ENCODE data around the gene CTBP1.
"Not testable (repeated sequence)": the region's sequence is repeated elsewhere in the genome, so short reads cannot be mapped to it uniquely, and the experiment has no call there.

Gene CTBP1

GRCh38 chr4:1248245-1249147 is at the start of gene CTBP1:
TSS of gene CTBP1 (minus strand) at chr4:1249130. CDS start at chr4:1241331, 7,799 bp downstream.
- DNase-seq = peak; percentile 98

GRCh38 chr4:1298461-1298860 is 49.5 kb upstream of the CTBP1 start:
- no peak for DNase-seq

- DNase-seq = no peak
These were observed 48.8 kb upstream of the CTBP1 start for GRCh38 chr4:1297456-1298325.

GRCh38 chr4:1297023-1297395 is 48.1 kb upstream of the CTBP1 start:
- no peak for DNase-seq

GRCh38 chr4:1296324-1297022 is 47.5 kb upstream of the CTBP1 start:
- no peak for DNase-seq

GRCh38 chr4:1295405-1296055 is 46.6 kb upstream of the CTBP1 start:
- DNase-seq = no peak

GRCh38 chr4:1294891-1295290 is 46.0 kb upstream of the CTBP1 start:
- DNase-seq = no peak

GRCh38 chr4:1294424-1294823 is 45.5 kb upstream of the CTBP1 start:
- DNase-seq = no peak

- no peak for DNase-seq
These were observed 45.1 kb upstream of the CTBP1 start for GRCh38 chr4:1293991-1294390.

- DNase-seq = no peak
These were observed 44.6 kb upstream of the CTBP1 start for GRCh38 chr4:1293531-1293941.

- DNase-seq = not testable (repeated sequence)
These were observed 43.7 kb upstream of the CTBP1 start for GRCh38 chr4:1292703-1293011.

GRCh38 chr4:1291996-1292702 is 43.2 kb upstream of the CTBP1 start:
- no peak for DNase-seq

GRCh38 chr4:1291091-1291490 is 42.2 kb upstream of the CTBP1 start:
- DNase-seq = no peak

- DNase-seq = peak; percentile 83
These were observed 41.4 kb upstream of the CTBP1 start for GRCh38 chr4:1290165-1290977.

- DNase-seq = peak; percentile 100
These were observed 40.6 kb upstream of the CTBP1 start, which contains the start of gene MAEA for GRCh38 chr4:1289207-1290164. TSS of gene MAEA (plus strand) at chr4:1289891. CDS start at chr4:1289914, 23 bp downstream.

GRCh38 chr4:1288786-1289185 is 39.9 kb upstream of the CTBP1 start:
- DNase-seq = peak; percentile 75

- peak; percentile 77 for DNase-seq
These were observed 37.0 kb upstream of the CTBP1 start for GRCh38 chr4:1285790-1286553.

- DNase-seq = no peak
These were observed 36.3 kb upstream of the CTBP1 start for GRCh38 chr4:1285151-1285789.

GRCh38 chr4:1283711-1284110 is 34.8 kb upstream of the CTBP1 start:
- no peak for DNase-seq

All from DMS53 (cell line).